GM12873 (cell line): Measurements from ENCODE around the gene DTX3.

Experiments
- CTCF ChIP-seq: IDR thresholded peaks from 2 replicates; pipeline ENCODE4 v1.5.1; 2012; ENCODE audit warnings: low read depth, mild to moderate bottlenecking, moderate library complexity, low read length, control low read depth; ENCODE audit not compliant: insufficient read depth; ENCODE audit errors: missing control alignments

Gene DTX3

GRCh38 chr12:57611108-57611826, 6.6 kb downstream of the DTX3 start, which contains the start of gene ARHGEF25:
ARHGEF25 (plus strand) TSS chr12:57611435; CDS start chr12:57611895, 460 bp downstream.
- no peak for TF ChIP-seq CTCF

- no peak for TF ChIP-seq CTCF
Observed at GRCh38 chr12:57611827-57612710, 7.4 kb downstream of the DTX3 start.

GRCh38 chr12:57612711-57613426, 8.2 kb downstream of the DTX3 start:
- TF ChIP-seq CTCF = no peak

- TF ChIP-seq CTCF = no peak
Observed at GRCh38 chr12:57613427-57614109, 8.9 kb downstream of the DTX3 start.

- no peak for TF ChIP-seq CTCF
Observed at GRCh38 chr12:57614178-57614947, 9.7 kb downstream of the DTX3 start.

GRCh38 chr12:57614948-57615500, 10.4 kb downstream of the DTX3 start:
- TF ChIP-seq CTCF = no peak
